OCI-LY7 (cell line): ENCODE results near the gene CLASP2.

ENCODE experiments used
- EZH2phosphoT487 ChIP-seq: fragments of 200-600 bp; sonication (generic); IDR thresholded peaks from 2 replicates; pipeline ENCODE4 v1.6.1; 2018; ENCODE audit warnings: low read depth, borderline replicate concordance, mild to moderate bottlenecking, mixed run types, antibody characterized with exemption, low read length, moderate library complexity, mixed read lengths
- TF ChIP-seq, protein P1 (sequence below): fragments of 200-600 bp; sonication (generic); conservative IDR thresholded peaks from 2 replicates; pipeline ENCODE4 v1.5.1; 2014; ENCODE audit warnings: mild to moderate bottlenecking, antibody characterized with exemption, low read length, moderate library complexity, mixed read lengths

DNA sequence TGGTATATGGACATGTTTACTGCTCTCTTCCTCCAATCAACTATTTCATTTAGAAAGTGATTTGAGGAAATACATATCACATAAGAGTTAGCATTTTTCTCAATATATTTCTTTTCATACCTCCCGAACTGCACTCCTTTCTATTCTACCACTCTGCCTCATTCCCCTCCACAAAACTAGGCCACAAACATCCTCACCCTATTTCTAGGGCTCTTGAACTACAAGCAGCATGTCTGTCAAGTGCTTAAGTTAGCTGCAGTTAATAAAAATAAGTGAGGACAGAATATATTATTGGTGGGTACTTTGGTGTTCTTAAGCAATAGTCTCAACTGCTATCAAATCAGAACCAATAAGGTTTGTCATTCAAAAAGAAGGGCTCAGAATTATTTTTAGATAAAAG lies 125.1 kb downstream of the CLASP2 start:
- TF ChIP-seq, protein P1, sequence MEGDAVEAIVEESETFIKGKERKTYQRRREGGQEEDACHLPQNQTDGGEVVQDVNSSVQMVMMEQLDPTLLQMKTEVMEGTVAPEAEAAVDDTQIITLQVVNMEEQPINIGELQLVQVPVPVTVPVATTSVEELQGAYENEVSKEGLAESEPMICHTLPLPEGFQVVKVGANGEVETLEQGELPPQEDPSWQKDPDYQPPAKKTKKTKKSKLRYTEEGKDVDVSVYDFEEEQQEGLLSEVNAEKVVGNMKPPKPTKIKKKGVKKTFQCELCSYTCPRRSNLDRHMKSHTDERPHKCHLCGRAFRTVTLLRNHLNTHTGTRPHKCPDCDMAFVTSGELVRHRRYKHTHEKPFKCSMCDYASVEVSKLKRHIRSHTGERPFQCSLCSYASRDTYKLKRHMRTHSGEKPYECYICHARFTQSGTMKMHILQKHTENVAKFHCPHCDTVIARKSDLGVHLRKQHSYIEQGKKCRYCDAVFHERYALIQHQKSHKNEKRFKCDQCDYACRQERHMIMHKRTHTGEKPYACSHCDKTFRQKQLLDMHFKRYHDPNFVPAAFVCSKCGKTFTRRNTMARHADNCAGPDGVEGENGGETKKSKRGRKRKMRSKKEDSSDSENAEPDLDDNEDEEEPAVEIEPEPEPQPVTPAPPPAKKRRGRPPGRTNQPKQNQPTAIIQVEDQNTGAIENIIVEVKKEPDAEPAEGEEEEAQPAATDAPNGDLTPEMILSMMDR, result no peak
- TF ChIP-seq EZH2phosphoT487, result no peak
